HCT116 (cell line): ENCODE data around the gene ATP2B1. TPM values are rescaled to one million over a fixed set of nuclear protein-coding genes. Genes with fewer than 3 reads are reported as not detected.

Experiments used
- ATAC-seq: fragments of 200-7000 bp; cut with Tn5 transposase; 2 replicates; pipeline ENCODE4 v1.9.1; 2020; ENCODE audit warnings: mild to moderate bottlenecking, moderate library complexity
- BruUV-seq: library from RNA; stranded (reverse); fragments of 400-500 nt; replicated peaks from 2 replicates; lab custom pipeline; 2021; lab: Mats Ljungman, UMichigan
- CTCF ChIA-PET: fragments of 300-600 bp; sonication (Branson Sonifier 250); formaldehyde crosslinking; loops from one replicate; lab custom pipeline; 2021; ENCODE audit warnings: antibody characterized with exemption; lab: Charles Lee
- POLR2A ChIA-PET: fragments of 300-600, 350-600 bp; sonication (Branson Sonifier 250); formaldehyde crosslinking; loops from one replicate; lab custom pipeline; 2021; ENCODE audit warnings: antibody characterized with exemption; lab: Charles Lee
- RAD21 ChIA-PET, 2 experiments: fragments of 300-600 bp; sonication (Branson Sonifier 250); formaldehyde crosslinking; loops; one replicate each; lab custom pipeline; 2023; ENCODE audit warnings: low total read pairs in 2 of 2; ENCODE audit not compliant: uncharacterized antibody in 2 of 2, unreplicated experiment in 2 of 2, low non-redundant PET in 1 of 2; lab: Charles Lee
- DNase-seq: peaks from one replicate; pipeline ENCODE4 v3.0.0-alpha.2; 2010; ENCODE audit warnings: low read depth, low spot score
- H2AFZ ChIP-seq: fragments of 200-600 bp; shearing (Covaris generic), sonication (generic); 2 replicates; pipeline ENCODE4 v1.6.1; 2017; ENCODE audit warnings: low read depth, mixed run types, mixed read lengths, antibody characterized with exemption, low read length; ENCODE audit not compliant: poor library complexity, severe bottlenecking
- H3K27ac ChIP-seq: 2 replicates; pipeline ENCODE4 v1.5.1; 2012; ENCODE audit warnings: low read depth, low read length
- H3K27me3 ChIP-seq: fragments of 200-600 bp; sonication (generic); 2 replicates; pipeline ENCODE4 v1.6.1; 2016; ENCODE audit warnings: mixed run types, low read length, mixed read lengths; ENCODE audit not compliant: insufficient read depth
- H3K36me3 ChIP-seq, 2 experiments: fragments of 200-500 bp in 1 of 2; fragments of 200-600 bp in 1 of 2; sonication (Bioruptor generic) in 1 of 2; sonication (generic) in 1 of 2; 2 replicates each; pipeline versions ENCODE4 v1.5.1 to v1.6.1; 2014 to 2016; ENCODE audit warnings: low read length in 2 of 2, inconsistent platforms in 1 of 2, mixed read lengths in 1 of 2, mixed run types in 1 of 2; ENCODE audit not compliant: insufficient read depth in 2 of 2, control insufficient read depth in 1 of 2
- H3K4me1 ChIP-seq, 2 experiments: fragments of 200-600 bp in 1 of 2; sonication (generic) in 1 of 2; 2 replicates each; pipeline versions ENCODE4 v1.5.1 to v1.6.1; 2012 to 2017; ENCODE audit warnings: low read length in 2 of 2, inconsistent platforms in 1 of 2, mild to moderate bottlenecking in 1 of 2, mixed read lengths in 1 of 2, mixed run types in 1 of 2, moderate library complexity in 1 of 2; ENCODE audit not compliant: insufficient read depth in 2 of 2, control insufficient read depth in 1 of 2
- H3K4me2 ChIP-seq: fragments of 200-600 bp; sonication (generic); 2 replicates; pipeline ENCODE4 v1.6.1; 2017; ENCODE audit warnings: mixed run types, low read length, mixed read lengths
- H3K4me3 ChIP-seq, 2 experiments: fragments of 200-600 bp in 1 of 2; sonication (generic) in 1 of 2; replicated peaks in 1 of 2; 2 replicates each; pipeline ENCODE4 v1.5.1; 2011 to 2016; ENCODE audit warnings: low read length in 2 of 2, control low read depth in 1 of 2, low read depth in 1 of 2, mild to moderate bottlenecking in 1 of 2, mixed read lengths in 1 of 2, mixed run types in 1 of 2
- H3K79me2 ChIP-seq: fragments of 200-600 bp; sonication (generic); 2 replicates; pipeline ENCODE4 v1.6.1; 2017; ENCODE audit warnings: mild to moderate bottlenecking, mixed run types, low read length, moderate library complexity, mixed read lengths; ENCODE audit not compliant: insufficient read depth
- H3K9ac ChIP-seq: fragments of 200-600 bp; sonication (generic); 2 replicates; pipeline ENCODE4 v1.6.1; 2016; ENCODE audit warnings: low read length, mixed read lengths
- H3K9me2 ChIP-seq: fragments of 200-600 bp; sonication (generic), shearing (Covaris generic); 2 replicates; pipeline ENCODE4 v1.6.1; 2017; ENCODE audit warnings: mixed run types, mild to moderate bottlenecking, moderate library complexity; ENCODE audit not compliant: insufficient read depth
- H3K9me3 ChIP-seq, 2 experiments: fragments of 200-500 bp in 1 of 2; fragments of 200-600 bp in 1 of 2; sonication (Bioruptor generic) in 1 of 2; sonication (generic) in 1 of 2; 2 replicates each; pipeline ENCODE4 v1.6.1; 2014 to 2017; ENCODE audit warnings: low read length in 2 of 2, mixed read lengths in 2 of 2, inconsistent platforms in 1 of 2, low read depth in 1 of 2, mild to moderate bottlenecking in 1 of 2, mixed run types in 1 of 2, moderate library complexity in 1 of 2; ENCODE audit not compliant: control insufficient read depth in 1 of 2, insufficient read depth in 1 of 2
- H4K20me1 ChIP-seq: fragments of 200-600 bp; sonication (generic), shearing (Covaris generic); 2 replicates; pipeline ENCODE4 v1.6.1; 2017; ENCODE audit warnings: mixed run types, mild to moderate bottlenecking, moderate library complexity; ENCODE audit not compliant: insufficient read depth
- ATF3 ChIP-seq: IDR thresholded peaks from 2 replicates; pipeline ENCODE4 v1.6.1; 2012
- CBX3 ChIP-seq: IDR thresholded peaks from 2 replicates; pipeline ENCODE4 v1.6.1; 2012; ENCODE audit warnings: low read depth
- CEBPB ChIP-seq: IDR thresholded peaks from 2 replicates; pipeline ENCODE4 v1.6.1; 2012; ENCODE audit warnings: low read depth
- ELF1 ChIP-seq: IDR thresholded peaks from 2 replicates; pipeline ENCODE4 v1.6.1; 2012; ENCODE audit warnings: low read depth, borderline replicate concordance
- EZH2phosphoT487 ChIP-seq: fragments of 200-600 bp; IDR thresholded peaks from 2 replicates; pipeline ENCODE4 v1.6.1; 2018; ENCODE audit warnings: antibody characterized with exemption, borderline replicate concordance
- FOSL1 ChIP-seq: IDR thresholded peaks from 2 replicates; pipeline ENCODE4 v1.6.1; 2012; ENCODE audit warnings: low read depth
- JUND ChIP-seq: IDR thresholded peaks from 2 replicates; pipeline ENCODE4 v1.6.1; 2012
- MAX ChIP-seq: IDR thresholded peaks from 2 replicates; pipeline ENCODE4 v1.6.1; 2012
- POLR2A ChIP-seq: IDR thresholded peaks from 2 replicates; pipeline ENCODE4 v1.7.0; 2011; ENCODE audit warnings: borderline replicate concordance; ENCODE audit not compliant: insufficient read depth, insufficient read length; ENCODE audit errors: extremely low read depth
- POLR2AphosphoS5 ChIP-seq: IDR thresholded peaks from 2 replicates; pipeline ENCODE4 v1.6.1; 2011; ENCODE audit warnings: mild to moderate bottlenecking, low read depth, low read length, moderate library complexity
- SIN3A ChIP-seq: IDR thresholded peaks from 2 replicates; pipeline ENCODE4 v1.6.1; 2012; ENCODE audit warnings: low read depth
- SP1 ChIP-seq: IDR thresholded peaks from 2 replicates; pipeline ENCODE4 v1.6.1; 2012; ENCODE audit warnings: low read depth
- SRF ChIP-seq: IDR thresholded peaks from 2 replicates; pipeline ENCODE4 v1.6.1; 2012; ENCODE audit warnings: low read depth
- TCF7L2 ChIP-seq: IDR thresholded peaks from 2 replicates; pipeline ENCODE4 v1.7.0; 2011; ENCODE audit warnings: borderline replicate concordance, inconsistent platforms; ENCODE audit not compliant: insufficient read depth, insufficient read length; ENCODE audit errors: extremely low read depth
- YY1 ChIP-seq: IDR thresholded peaks from 2 replicates; pipeline ENCODE4 v1.6.1; 2011; ENCODE audit warnings: low read length, low read depth, moderate library complexity, mild to moderate bottlenecking; ENCODE audit not compliant: insufficient replicate concordance; ENCODE audit errors: extremely low read depth
- ZFX ChIP-seq: fragments of 450-650 bp; IDR thresholded peaks from 2 replicates; pipeline ENCODE4 v1.6.1; 2017
- ZNF274 ChIP-seq: fragments of 200-500 bp; sonication (Bioruptor generic); IDR thresholded peaks from 2 replicates; pipeline ENCODE4 v1.6.1; 2014; ENCODE audit warnings: mild to moderate bottlenecking, low read depth, low read length, inconsistent platforms
- intact Hi-C: fragments of 100-400 bp; cut with micrococcal nuclease; formaldehyde crosslinking; loops from 2 replicates; pipeline ENCODE4 v1.10.0; 2022
- total RNA-seq: library from RNA; stranded (reverse); gene quantifications from one replicate; pipeline ENCODE4 v1.2.1, GENCODE V29; 2021; ENCODE audit not compliant: unreplicated experiment

The ATP2B1 gene
- total RNA-seq, 1 experiment from 2014 or later = 62.4 TPM

- BruUV-seq = no TSS peak
- POLR2A ChIA-PET = no interaction called here
- Histone ChIP-seq H3K79me2 (peaks cover 99% of the 10 kb centered on the region), H3K9me2 (no peaks in the 10 kb centered on the region), H3K9me3 (no peaks in the 10 kb centered on the region), H3K4me3 (no peak overlapping the region), H3K27me3 (no peaks in the 10 kb centered on the region), H4K20me1 (peaks cover 15% of the 10 kb centered on the region; the same call in 1 of the 2 replicates), H3K4me1 (peaks cover 0 to 5% of the 10 kb centered on the region in 2 experiments; a peak in 1 of 4 replicates), H3K36me3 (no peaks in the 10 kb centered on the region), H2AFZ (no peak overlapping the region), H3K27ac (no peak overlapping the region), H3K9ac (no peak overlapping the region), H3K4me2 (no peak overlapping the region)
- DNase-seq (no peak), ATAC-seq (no peak)
- TF ChIP-seq SIN3A (no peak), CBX3 (no peak), MAX (no peak), SRF (no peak), EZH2phosphoT487 (no peak), CEBPB (no peak), ZFX (no peak), YY1 (no peak), ELF1 (no peak), POLR2AphosphoS5 (no peak), ZNF274 (no peak), FOSL1 (no peak), SP1 (no peak), TCF7L2 (no peak), ATF3 (no peak), JUND (no peak), POLR2A (no peak)
- RAD21 ChIA-PET = no interaction called here
- intact Hi-C loops = no loop called here
- CTCF ChIA-PET = no interaction called here
Observed at GRCh38 chr12:89697296-89697695, 11.3 kb downstream of the ATP2B1 start.
